Heart left ventricle (tissue), 16 donors: ENCODE measurements around the gene FEM1B. TPM values are rescaled to one million over a fixed set of nuclear protein-coding genes. Genes with fewer than 3 reads are reported as not detected.
A peak's percentile ranks its signal among the peaks of the same experiment; 100 is the strongest.

Source experiments
- ATAC-seq, 4 donors: fragments of 200-7000 bp; cut with Tn5 transposase; one replicate each; pipeline ENCODE4 v1.9.1; 2020 to 2022; ENCODE audit warnings: moderate library complexity in 4 of 4, mild to moderate bottlenecking in 3 of 4, moderate number of reproducible peaks in 1 of 4
- DNase-seq, 5 donors: peaks; one replicate each; pipeline ENCODE4 v3.0.0-alpha.2; 2020
- H3K27ac ChIP-seq, 12 donors: fragments of 200-600 bp; sonication (generic) in 4 of 12; one replicate each; pipeline versions ENCODE4 v1.5.0 to v1.8.0; 2016 to 2022; ENCODE audit warnings: mild to moderate bottlenecking in 2 of 12
- H3K27me3 ChIP-seq, 9 donors: fragments of 200-600 bp; sonication (generic) in 2 of 9; one replicate each; pipeline versions ENCODE4 v1.5.1 to v1.8.0; 2016 to 2022; ENCODE audit warnings: mild to moderate bottlenecking in 3 of 9
- H3K36me3 ChIP-seq, 9 donors: fragments of 200-600 bp; sonication (generic) in 2 of 9; one replicate each; pipeline versions ENCODE4 v1.5.0 to v1.8.0; 2018 to 2022; ENCODE audit warnings: mild to moderate bottlenecking in 2 of 9
- H3K4me1 ChIP-seq, 12 donors: fragments of 200-600 bp; sonication (generic) in 4 of 12; one replicate each; pipeline versions ENCODE4 v1.5.0 to v1.8.0; 2016 to 2022; ENCODE audit warnings: mild to moderate bottlenecking in 3 of 12
- H3K4me3 ChIP-seq, 12 donors: fragments of 200-600 bp; sonication (generic) in 4 of 12; one replicate each; pipeline versions ENCODE4 v1.5.0 to v1.8.0; 2017 to 2022; ENCODE audit warnings: mild to moderate bottlenecking in 9 of 12, moderate library complexity in 4 of 12
- H3K9me3 ChIP-seq, 12 donors: fragments of 200-600 bp; sonication (generic) in 4 of 12; one replicate each; pipeline versions ENCODE4 v1.5.0 to v1.8.0; 2016 to 2022; ENCODE audit warnings: mild to moderate bottlenecking in 1 of 12
- POLR2A ChIP-seq, 2 donors: fragments of 450-650 bp; IDR thresholded peaks; one replicate each; pipeline ENCODE4 v1.6.1; 2017; ENCODE audit warnings: antibody characterized with exemption in 2 of 2, mild to moderate bottlenecking in 2 of 2, moderate library complexity in 2 of 2
- WGBS, 4 donors: extraction: QIAGEN DNeasy Blood & Tissue Kit in 2 of 4; methylation state at CpG; one replicate each; pipeline versions ENCODE4 v1.1.5 to v1.1.7; 2013 to 2018; 5-methylcytosine and 5-hydroxymethylcytosine counted together
- intact Hi-C, 10 donors: fragments of 100-400 bp; cut with DNase I; formaldehyde crosslinking; loops; one replicate each; pipeline versions ENCODE4 v1.11.1 to v1.14.2; 2022
- long read RNA-seq, 3 donors: library from polyadenylated mRNA; unstranded; transcript quantifications; one replicate each; pipeline ENCODE4 v2.0.0, GENCODE V29; 2020 to 2021
- polyA plus RNA-seq, 2 donors: library from polyadenylated mRNA; stranded (reverse); fragments of 200-250 nt; gene quantifications; one replicate each; pipeline ENCODE4 v1.2.3, GENCODE V29; 2013
- total RNA-seq, 9 donors: library from RNA; depleted of rRNA in 2 of 9; stranded (reverse); fragments of >200 nt in 2 of 9; fragmentation: NEBNext Ultra II Directional in 3 of 9; extraction: Animal tissue kit (Norgen Biotek cat#: 25700) in 3 of 9; gene quantifications; one replicate each; pipeline versions ENCODE4 v1.1.0 to v1.2.4, GENCODE V29; 2016 to 2023
- TF ChIP-seq, protein P1 (sequence below), 12 donors: fragments of 200-600 bp; sonication (generic) in 4 of 12; IDR thresholded peaks; one replicate each; pipeline versions ENCODE4 v1.5.0 to v1.8.0; 2018 to 2022; ENCODE audit warnings: antibody characterized with exemption in 12 of 12, mild to moderate bottlenecking in 5 of 12
- donor health status: ischemic (EF 13 %, LVEDD 7.1; RV severe dilation, severe dysfunction).
- donor health status: healthy with polysubstance abuse.
- donor health status: DM: no; HTN: yes; CAD: no.
- donor health status: DM: no; HTN: no; CAD: no.
- donor health status: ischemic (EF 25% LVEDD 6.9; RV normal size, moderate dysfunction).
- donor health status: ischemic (EF 25% LVEDD 5.7; RV mildly dilated, moderate dysfunction).
- donor health status: healthy.
- donor health status: DM: yes; HTN: yes; CAD: no.
- donor health status: ischemic (EF 35%, LVEDD 5.7; RV mildly dilated, moderate dysfunction).
- donor health status: nonischemic (EF 11% LVEDD 7.7; RV severe dilation, severe dysfunction).
- donor health status: DM: yes; HTN: yes; CAD: no.
- donor health status: PGD.
- donor health status: ischemic (EF 29% LVEDD 5.4; RV normal size, mild dysfunction).
- donor health status: nonischemic (EF 23%, LVEDD 6.1; RV moderate dilation, normal function).

FEM1B gene
- total RNA-seq (10 to 100 TPM; 30.2 to 94.0 (median 61.2) TPM), polyA plus RNA-seq (10 to 100 TPM in 1 of 2 donors, 1 to 10 TPM in 1; 9.3 to 52.7 TPM)
- long read RNA-seq, donor 1, full-length matches to known transcripts, result 28 of 34 reads
- long read RNA-seq, donor 1, partial matches to known transcripts, result 0 of 34 reads
- long read RNA-seq, donor 1, other reads (novel, unspliced or antisense), result 6 of 34 reads
- long read RNA-seq, donor 2, full-length matches to known transcripts, result 23 of 38 reads
- long read RNA-seq, donor 2, partial matches to known transcripts, result 0 of 38 reads
- long read RNA-seq, donor 2, other reads (novel, unspliced or antisense), result 15 of 38 reads
- long read RNA-seq, donor 3, full-length matches to known transcripts, result 63 of 79 reads
- long read RNA-seq, donor 3, partial matches to known transcripts, result 0 of 79 reads
- long read RNA-seq, donor 3, other reads (novel, unspliced or antisense), result 16 of 79 reads

DNA sequence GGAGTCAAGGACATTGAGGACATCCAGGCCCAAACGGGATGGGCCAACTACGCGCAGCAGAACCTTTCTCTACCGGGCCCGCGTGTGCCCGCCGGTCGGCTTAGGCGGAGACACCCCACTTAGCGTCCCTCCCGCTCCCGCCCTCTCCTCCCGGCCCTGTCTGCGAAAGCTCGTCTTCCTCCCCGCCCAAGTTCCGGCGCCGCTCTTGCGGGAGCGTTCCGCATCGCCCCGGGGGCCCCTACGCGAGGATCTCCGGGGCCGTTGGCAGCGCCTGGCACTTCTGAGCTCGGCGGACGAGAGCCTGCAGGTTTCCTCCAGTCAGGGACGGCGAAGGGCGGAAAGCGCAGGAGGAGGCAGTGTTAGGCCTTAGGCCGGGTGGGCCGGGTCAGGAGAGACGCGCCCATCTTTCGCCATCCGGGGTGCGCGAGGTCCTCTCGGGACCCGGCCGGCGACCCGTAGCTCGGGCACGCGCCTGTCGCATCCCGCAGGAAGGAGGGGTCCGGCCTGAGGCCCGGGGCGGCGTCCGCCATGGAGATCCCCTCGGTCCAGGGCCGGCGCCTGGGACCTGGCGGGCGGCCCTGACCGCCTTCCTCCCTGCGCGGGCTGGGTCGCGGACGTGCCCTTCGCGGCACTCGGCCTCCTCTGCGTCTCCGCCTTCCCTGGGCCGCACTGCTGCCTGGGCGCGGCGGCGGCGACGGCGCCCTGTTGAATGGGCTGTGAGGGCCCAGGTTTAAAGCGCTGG is at the start of gene FEM1B:
FEM1B (plus strand) TSS at position 143 of the 742 bp plus-strand sequence. CDS start 673 bp downstream, outside the sequence.
- WGBS, 4 donors, result 0 to 4% (median 1%) methylated on average over 5 to 85 of the region's 85 CpGs
- peak; percentile 90 to 95 (median 94) for ATAC-seq
- Histone ChIP-seq H3K27me3 (no peaks in the 10 kb centered on the region), H3K9me3 (no peaks in the 10 kb centered on the region), H3K27ac (peak within 1 kb of the TSS; percentile 93 to 100 (median 98)), H3K4me1 (peaks cover 6 to 77% (median 53%) of the 10 kb centered on the region in 12 donors), H3K4me3 (peak within 1 kb of the TSS; percentile 62 to 98 (median 82)), H3K36me3 (no peaks in the 10 kb centered on the region)
- TF ChIP-seq, protein P1, sequence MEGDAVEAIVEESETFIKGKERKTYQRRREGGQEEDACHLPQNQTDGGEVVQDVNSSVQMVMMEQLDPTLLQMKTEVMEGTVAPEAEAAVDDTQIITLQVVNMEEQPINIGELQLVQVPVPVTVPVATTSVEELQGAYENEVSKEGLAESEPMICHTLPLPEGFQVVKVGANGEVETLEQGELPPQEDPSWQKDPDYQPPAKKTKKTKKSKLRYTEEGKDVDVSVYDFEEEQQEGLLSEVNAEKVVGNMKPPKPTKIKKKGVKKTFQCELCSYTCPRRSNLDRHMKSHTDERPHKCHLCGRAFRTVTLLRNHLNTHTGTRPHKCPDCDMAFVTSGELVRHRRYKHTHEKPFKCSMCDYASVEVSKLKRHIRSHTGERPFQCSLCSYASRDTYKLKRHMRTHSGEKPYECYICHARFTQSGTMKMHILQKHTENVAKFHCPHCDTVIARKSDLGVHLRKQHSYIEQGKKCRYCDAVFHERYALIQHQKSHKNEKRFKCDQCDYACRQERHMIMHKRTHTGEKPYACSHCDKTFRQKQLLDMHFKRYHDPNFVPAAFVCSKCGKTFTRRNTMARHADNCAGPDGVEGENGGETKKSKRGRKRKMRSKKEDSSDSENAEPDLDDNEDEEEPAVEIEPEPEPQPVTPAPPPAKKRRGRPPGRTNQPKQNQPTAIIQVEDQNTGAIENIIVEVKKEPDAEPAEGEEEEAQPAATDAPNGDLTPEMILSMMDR (IDR thresholded peaks at IDR 0.05), result peak in 2 of 12 donors; percentile 12 to 13
- TF ChIP-seq POLR2A (IDR thresholded peaks at IDR 0.05), result peak in 1 of 2 donors; percentile 19
- DNase-seq, result peak; percentile 92 to 95 (median 93)
- intact Hi-C loops, result loop anchor here in 1 of 10 donors (2.0 kb wide), 1 partner anchor 21 kb away; no protein-coding TSS in a partner anchor

DNA sequence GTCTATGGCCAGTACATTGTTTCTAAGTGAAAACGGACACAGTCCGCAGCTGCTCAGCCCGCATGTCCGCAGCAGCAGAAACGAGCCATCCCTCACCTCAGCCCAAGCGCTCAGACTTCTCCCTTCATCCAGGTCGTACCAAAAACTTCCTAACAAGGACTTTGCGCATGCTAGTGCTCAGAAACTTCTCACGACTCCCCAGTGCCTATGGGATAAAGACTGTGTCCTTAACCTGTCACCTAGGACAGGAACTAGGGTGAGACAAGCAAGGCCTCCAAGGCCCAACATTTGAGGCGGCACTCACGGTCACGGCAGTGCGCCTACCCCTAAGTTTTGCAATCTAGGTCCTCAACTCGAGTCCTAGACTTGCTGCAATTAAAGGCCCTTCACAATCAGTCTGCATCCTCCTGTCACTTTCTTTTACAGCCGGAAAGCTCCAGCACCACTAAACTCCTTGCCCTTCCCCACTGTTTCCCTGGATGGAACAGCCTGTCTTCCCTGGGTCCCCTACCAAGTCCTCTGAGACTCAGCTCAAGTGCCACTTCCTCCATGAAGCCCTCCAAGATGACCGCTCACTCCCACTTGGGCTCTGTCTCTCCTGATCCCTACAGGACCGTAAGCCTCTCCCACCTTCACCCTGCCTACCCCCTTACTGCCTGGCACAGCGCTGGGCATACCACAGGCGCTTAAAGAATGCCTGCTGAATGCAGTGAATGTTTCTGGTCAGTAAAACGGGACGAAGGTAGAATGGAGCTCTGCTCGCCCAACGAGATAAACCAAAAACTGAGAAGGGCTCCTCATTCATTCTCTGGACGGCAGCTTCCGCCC is 49.2 kb upstream of the FEM1B start:
- TF ChIP-seq, protein P1 (IDR thresholded peaks at IDR 0.05), result no peak
- no peak for TF ChIP-seq POLR2A (IDR thresholded peaks at IDR 0.05)
- Histone ChIP-seq H3K27ac (peak overlapping the region in 7 of 12 donors; percentile 71 to 90 (median 85)), H3K9me3 (no peaks in the 10 kb centered on the region), H3K36me3 (no peaks in the 10 kb centered on the region), H3K4me3 (peak overlapping the region; percentile 78 to 99 (median 93)), H3K4me1 (peaks cover 0 to 34% (median 14%) of the 10 kb centered on the region in 12 donors), H3K27me3 (no peaks in the 10 kb centered on the region)
- no peak for DNase-seq
- 51 to 70% (median 55%) methylated on average over 21 to 25 of the region's 25 CpGs for WGBS, 4 donors
- ATAC-seq, result no peak
- intact Hi-C loops, result loop anchor here in 1 of 10 donors (10.0 kb wide), 1 partner anchor 64 kb away; no protein-coding TSS in a partner anchor

DNA sequence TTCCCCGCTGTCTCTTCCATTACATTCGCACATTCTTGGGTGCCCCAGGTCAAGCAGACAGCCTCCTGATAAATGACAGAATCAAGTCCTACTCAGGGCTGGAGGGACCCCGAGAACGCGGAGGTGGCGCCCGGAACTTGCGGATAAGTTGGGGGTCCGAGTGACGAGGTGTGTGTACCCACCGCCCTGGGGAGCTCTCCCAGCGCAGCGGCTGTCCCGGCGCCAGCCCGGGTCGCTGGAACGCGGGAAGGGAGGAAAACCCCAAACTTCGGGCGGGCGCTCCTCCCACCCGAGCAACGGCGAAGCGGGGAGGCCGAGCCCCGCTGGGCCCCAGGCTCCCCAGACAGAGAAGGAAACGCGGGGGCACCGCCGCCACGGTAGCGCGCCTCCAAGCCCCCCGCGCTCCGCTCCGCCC is 48.6 kb upstream of the FEM1B start:
- ATAC-seq (peak in 1 of 4 donors; percentile 1), DNase-seq (no peak)
- no peaks in the 10 kb centered on the region for H3K9me3 ChIP-seq
- no peaks in the 10 kb centered on the region for H3K27me3 ChIP-seq
- no peak for TF ChIP-seq POLR2A (IDR thresholded peaks at IDR 0.05)
- TF ChIP-seq, protein P1 (IDR thresholded peaks at IDR 0.05), result no peak
- WGBS, 4 donors, result 0 to 2% (median 1%) methylated on average over 18 to 39 of the region's 39 CpGs
- intact Hi-C loops, result loop anchor here in 1 of 10 donors (10.0 kb wide), 1 partner anchor 64 kb away; no protein-coding TSS in a partner anchor
- H3K4me3 ChIP-seq, result peak overlapping the region; percentile 78 to 99 (median 93)
- H3K4me1 ChIP-seq, result peaks cover 0 to 40% (median 14%) of the 10 kb centered on the region in 12 donors
- H3K36me3 ChIP-seq, result no peaks in the 10 kb centered on the region
- peak overlapping the region in 11 of 12 donors; percentile 61 to 90 (median 78) for H3K27ac ChIP-seq
